K562 (cell line): ENCODE results near the gene ISY1. TPM values are rescaled to one million over a fixed set of nuclear protein-coding genes. Genes with fewer than 3 reads are reported as not detected.

Experiments
- ARID1B ChIP-seq: fragments of 450-650 bp; IDR thresholded peaks from 2 replicates; pipeline ENCODE4 v1.6.1; 2016; ENCODE audit warnings: antibody characterized with exemption, mild to moderate bottlenecking, inconsistent platforms
- ATF7 ChIP-seq: fragments of 450-650 bp; IDR thresholded peaks from 2 replicates; pipeline ENCODE4 v1.7.1; 2014; ENCODE audit warnings: mild to moderate bottlenecking, moderate library complexity
- BHLHE40 ChIP-seq: IDR thresholded peaks from 2 replicates; pipeline ENCODE4 v1.6.1; 2011; ENCODE audit warnings: low read length, improper control_type of control experiment
- CBFA2T3 ChIP-seq: fragments of 450-650 bp; IDR thresholded peaks from 2 replicates; pipeline ENCODE4 v1.6.1; 2017
- CCNT2 ChIP-seq: IDR thresholded peaks from 2 replicates; pipeline ENCODE4 v1.6.1; 2011; ENCODE audit warnings: borderline replicate concordance, low read depth, mild to moderate bottlenecking, moderate library complexity, mixed read lengths, low read length; ENCODE audit not compliant: insufficient read length; ENCODE audit errors: extremely low read depth
- CEBPB ChIP-seq: fragments of 450-650 bp; IDR thresholded peaks from 2 replicates; pipeline ENCODE4 v1.6.1; 2016; ENCODE audit warnings: missing genetic modification characterization, missing compliant biosample characterization
- CREM ChIP-seq: IDR thresholded peaks from 2 replicates; pipeline ENCODE4 v1.6.1; 2014; ENCODE audit warnings: antibody characterized with exemption, low read depth
- GATA2 ChIP-seq: sonication (generic); formaldehyde crosslinking; IDR thresholded peaks from 2 replicates; pipeline ENCODE4 v1.4.0; 2020; ENCODE audit warnings: mild to moderate bottlenecking, missing genetic modification reagents
- TCF3 ChIP-seq: sonication (generic); formaldehyde crosslinking; IDR thresholded peaks from 2 replicates; pipeline ENCODE4 v1.4.0; 2020; ENCODE audit warnings: mild to moderate bottlenecking, missing genetic modification reagents
- ZEB2 ChIP-seq: fragments of 450-650 bp; IDR thresholded peaks from 2 replicates; pipeline ENCODE4 v1.6.1; 2016
- polyA plus RNA-seq, 8 experiments: library from polyadenylated mRNA; depleted of rRNA in 4 of 8; stranded (reverse) in 5 of 8; unstranded in 3 of 8; fragments of >200 nt; fragmentation: Nextera tagmentation in 2 of 8; fragmentation: Illumina TruSeq in 1 of 8; extraction: Ambion mirVana in 2 of 8; extraction: Trizol in 1 of 8; gene quantifications; 2 replicates each; pipeline versions ENCODE4 v1.2.1 to v1.2.3, GENCODE V29; 2011 to 2014; ENCODE audit warnings: inconsistent platforms in 1 of 8, missing spikeins in 1 of 8
- total RNA-seq, 7 experiments: library from RNA; depleted of rRNA in 6 of 7; stranded (reverse); fragments of >200 nt in 6 of 7; fragmentation: Illumina TruSeq in 2 of 7; extraction: Trizol in 2 of 7; gene quantifications; 2 replicates each; pipeline versions ENCODE4 v1.2.1 to v1.2.3, GENCODE V29; 2011 to 2021; ENCODE audit warnings: low replicate concordance in 1 of 7
- TF ChIP-seq, protein P1 (sequence below): fragments of 200-800 bp; sonication (Bioruptor generic); IDR thresholded peaks from 2 replicates; pipeline ENCODE4 v1.6.1; 2017; ENCODE audit warnings: missing genetic modification characterization, missing compliant biosample characterization

The ISY1 gene
- total and polyA plus RNA-seq, 9 of the 15 experiments (the other 6 are each of a cell fraction or from before 2014, with no cell fraction given) = 23.5 to 50.0 (median 32.9) TPM

DNA sequence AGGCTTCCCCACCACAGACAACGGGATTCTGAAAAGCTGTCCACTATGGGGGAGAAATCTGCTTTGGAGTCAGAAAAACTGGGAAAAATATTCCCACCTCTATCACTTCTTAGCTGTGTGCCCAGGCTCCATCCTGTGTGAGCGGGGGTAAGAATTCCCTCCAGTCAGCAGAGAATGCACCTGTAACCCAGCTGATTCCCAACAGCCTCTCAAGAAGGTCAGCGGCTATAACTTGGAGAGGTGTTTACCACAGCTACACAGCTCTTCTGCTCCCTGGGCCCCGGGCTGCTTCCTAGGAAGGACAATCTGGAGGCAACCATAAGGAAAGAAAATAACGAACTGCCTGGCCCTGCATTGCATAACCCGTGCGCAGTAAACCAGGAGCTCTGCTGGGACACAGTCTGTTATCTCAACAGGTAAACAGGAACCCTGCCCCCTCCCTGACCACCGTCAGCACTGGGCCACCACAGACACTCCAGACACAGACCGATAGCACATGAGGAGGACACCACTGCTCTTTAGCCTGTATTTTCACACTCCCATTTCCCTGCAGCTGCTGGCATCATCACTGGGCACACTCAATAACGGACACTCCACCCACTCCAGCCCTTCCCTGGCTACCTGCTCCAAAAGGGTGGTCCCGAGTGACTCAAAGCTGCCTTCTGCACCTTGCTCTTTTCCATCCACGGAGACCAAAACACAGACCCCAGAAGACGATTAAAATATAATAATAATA is 41.3 kb downstream of the ISY1 start (continued):
- TF ChIP-seq, protein P1, sequence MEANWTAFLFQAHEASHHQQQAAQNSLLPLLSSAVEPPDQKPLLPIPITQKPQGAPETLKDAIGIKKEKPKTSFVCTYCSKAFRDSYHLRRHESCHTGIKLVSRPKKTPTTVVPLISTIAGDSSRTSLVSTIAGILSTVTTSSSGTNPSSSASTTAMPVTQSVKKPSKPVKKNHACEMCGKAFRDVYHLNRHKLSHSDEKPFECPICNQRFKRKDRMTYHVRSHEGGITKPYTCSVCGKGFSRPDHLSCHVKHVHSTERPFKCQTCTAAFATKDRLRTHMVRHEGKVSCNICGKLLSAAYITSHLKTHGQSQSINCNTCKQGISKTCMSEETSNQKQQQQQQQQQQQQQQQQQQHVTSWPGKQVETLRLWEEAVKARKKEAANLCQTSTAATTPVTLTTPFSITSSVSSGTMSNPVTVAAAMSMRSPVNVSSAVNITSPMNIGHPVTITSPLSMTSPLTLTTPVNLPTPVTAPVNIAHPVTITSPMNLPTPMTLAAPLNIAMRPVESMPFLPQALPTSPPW (CRISPR knock-in tag) = no peak
- TF ChIP-seq BHLHE40 (0 out of 2 replicates have a peak, but pooled peaks have one; percentile 15), GATA2 (CRISPR knock-in tag) (no peak), TCF3 (CRISPR knock-in tag) (peak; percentile 27; the same call in 1 of the 2 replicates), ZEB2 (peak; percentile 87), ARID1B (0 out of 2 replicates have a peak, but pooled peaks have one; percentile 29), CREM (peak; percentile 43; the same call in 1 of the 2 replicates), CBFA2T3 (peak; percentile 26; the same call in 1 of the 2 replicates), CCNT2 (peak; percentile 13), ATF7 (peak; percentile 30; the same call in 1 of the 2 replicates), CEBPB (peak; percentile 85)
